Activated naive CD4-positive, alpha-beta T cell (primary cell): ENCODE results near the gene ARHGAP22.

Experiments
- DNase-seq, 4 experiments: peaks; one replicate each; lab custom pipeline; 2025; lab: John Stamatoyannopoulos, UW

ARHGAP22 gene

GRCh38 chr10:48533540-48533939, 71.3 kb downstream of the ARHGAP22 start:
- DNase-seq: no peak

GRCh38 chr10:48531486-48531885, 73.4 kb downstream of the ARHGAP22 start:
- DNase-seq: no peak

GRCh38 chr10:48529331-48529730, 75.5 kb downstream of the ARHGAP22 start:
- DNase-seq: no peak

GRCh38 chr10:48527756-48528155, 77.1 kb downstream of the ARHGAP22 start:
- DNase-seq: no peak

- no peak for DNase-seq
These were observed 77.9 kb downstream of the ARHGAP22 start for GRCh38 chr10:48526846-48527505.

- no peak for DNase-seq
These were observed 78.7 kb downstream of the ARHGAP22 start for GRCh38 chr10:48526011-48526821.

GRCh38 chr10:48525113-48525512, 79.8 kb downstream of the ARHGAP22 start:
- DNase-seq: no peak

- DNase-seq: no peak
These were observed 80.8 kb downstream of the ARHGAP22 start for GRCh38 chr10:48523820-48524758.

GRCh38 chr10:48523212-48523819, 81.6 kb downstream of the ARHGAP22 start:
- no peak for DNase-seq

- DNase-seq: no peak
These were observed 82.7 kb downstream of the ARHGAP22 start for GRCh38 chr10:48522011-48522765.

GRCh38 chr10:48520594-48520993, 84.3 kb downstream of the ARHGAP22 start:
- DNase-seq: no peak

- no peak for DNase-seq
These were observed 84.7 kb downstream of the ARHGAP22 start for GRCh38 chr10:48520184-48520506.

GRCh38 chr10:48519481-48520183, 85.2 kb downstream of the ARHGAP22 start:
- no peak for DNase-seq

GRCh38 chr10:48518986-48519385, 85.9 kb downstream of the ARHGAP22 start:
- no peak for DNase-seq

- no peak for DNase-seq
These were observed 86.7 kb downstream of the ARHGAP22 start for GRCh38 chr10:48517911-48518811.

GRCh38 chr10:48517482-48517881, 87.4 kb downstream of the ARHGAP22 start:
- no peak for DNase-seq

GRCh38 chr10:48516911-48517310, 88.0 kb downstream of the ARHGAP22 start:
- DNase-seq: no peak

- DNase-seq: no peak
These were observed 90.0 kb downstream of the ARHGAP22 start for GRCh38 chr10:48514916-48515315.

GRCh38 chr10:48514255-48514654, 90.6 kb downstream of the ARHGAP22 start:
- DNase-seq: no peak

- no peak for DNase-seq
These were observed 92.0 kb downstream of the ARHGAP22 start for GRCh38 chr10:48512861-48513260.
